ENCODE results near the gene EHF. TPM values are rescaled to one million over a fixed set of nuclear protein-coding genes. Genes with fewer than 3 reads are reported as not detected.

EHF gene
- total and polyA plus RNA-seq, 2 of the 8 experiments (the other 6 are each of a cell fraction or from before 2014, with no cell fraction given) = not detected

- POLR2A ChIA-PET (ENCODE audit: partially characterized antibody) = no interaction called here
- TF ChIP-seq SP2 (IDR thresholded peaks at IDR 0.05; ENCODE audit: low read length) (no peak), CEBPB (IDR thresholded peaks at IDR 0.05; ENCODE audit: low read depth, low read length) (no peak), USF2 (IDR thresholded peaks at IDR 0.05; ENCODE audit: low read length) (no peak), SAP30 (IDR thresholded peaks at IDR 0.05; ENCODE audit: insufficient read depth, insufficient replicate concordance, low read length) (no peak), SIN3A (conservative IDR thresholded peaks at IDR 0.05 in 1 of 2, IDR thresholded peaks at IDR 0.05 in 1 of 2; ENCODE audit: low read depth in 1 of 2, low read length in 2 of 2) (no peak), ATF3 (IDR thresholded peaks at IDR 0.05; ENCODE audit: insufficient read depth, low read depth, low read length) (no peak), BCL11A (IDR thresholded peaks at IDR 0.05; ENCODE audit: low read depth in 2 of 2, low read length in 2 of 2) (no peak), RBBP5 (IDR thresholded peaks at IDR 0.05; ENCODE audit: borderline replicate concordance, low read depth, low read length) (no peak), KDM5A (IDR thresholded peaks at IDR 0.05; ENCODE audit: low read length) (no peak), CHD1 (IDR thresholded peaks at IDR 0.05; ENCODE audit: low read depth, low read length) (no peak), ZNF274 (IDR thresholded peaks at IDR 0.05; ENCODE audit: borderline replicate concordance, extremely low read depth, low read length) (no peak)
Measured at GRCh38 chr11:34614344-34615104, 6.4 kb upstream of the EHF start.

More at GRCh38 chr11:34614344-34615104, 6.4 kb upstream of the EHF start:
- H3K79me2 ChIP-seq (ENCODE audit: control insufficient read depth in 1 of 2, insufficient read depth in 2 of 2, low read length in 2 of 2) = no peaks in the 10 kb centered on the region
- H3K4me3 ChIP-seq (ENCODE audit: extremely low read depth in 1 of 4, insufficient read depth in 2 of 4, low read depth in 3 of 4, low read length in 4 of 4) = no peak overlapping the region
- no peak overlapping the region for H4K91ac ChIP-seq (replicated peaks; ENCODE audit: insufficient read length, low read length)
- CTCF ChIA-PET (ENCODE audit: partially characterized antibody) = interaction anchor here (1.1 to 1.4 kb wide), 3 partner anchors 10 to 40 kb away, joined by 3 to 4 read pairs (median 3); no protein-coding TSS in a partner anchor
- H2AK5ac ChIP-seq (ENCODE audit: low read depth, low read length) = no peak overlapping the region
- H3K79me1 ChIP-seq (ENCODE audit: low read depth, low read length) = no peaks in the 10 kb centered on the region
- no peak for DNase-seq (ENCODE audit: low read depth in 1 of 2, low spot score in 2 of 2)
- no peak overlapping the region for H2BK120ac ChIP-seq (replicated peaks; ENCODE audit: low read depth, low read length)
- no peaks in the 10 kb centered on the region for H3K23me2 ChIP-seq (ENCODE audit: low read depth, low read length)
- no peak overlapping the region for H3K18ac ChIP-seq (ENCODE audit: extremely low read depth, low read length)
- no peak overlapping the region for H2BK12ac ChIP-seq (ENCODE audit: low read depth, low read length)
- H4K8ac ChIP-seq (ENCODE audit: extremely low read depth, insufficient read depth, low read length) = no peak overlapping the region
- H2AFZ ChIP-seq (ENCODE audit: low read length) = no peak overlapping the region
- no peak overlapping the region for H3K4ac ChIP-seq (replicated peaks; ENCODE audit: insufficient read length, low read depth, low read length)
- no peak overlapping the region for H3K4me2 ChIP-seq (ENCODE audit: insufficient read depth in 1 of 2, low read depth in 2 of 2, low read length in 2 of 2)
- no peaks in the 10 kb centered on the region; a peak in 2 of 7 replicates for H3K4me1 ChIP-seq (replicated peaks in 1 of 4; ENCODE audit: control insufficient read depth in 3 of 4, insufficient read depth in 4 of 4, low read length in 3 of 4)
- WGBS, 2 experiments (ENCODE audit: extremely low coverage in 1 of 2, insufficient coverage in 1 of 2, insufficient read length in 1 of 2, insufficient replicate concordance in 2 of 2, low coverage in 1 of 2, low lambda C conversion rate in 2 of 2, missing lambda C conversion rate in 1 of 2) = 85% methylated on average over 5 of the region's 5 CpGs; no CpG with 5 or more reads in 1 of the 2 experiments
- H3K14ac ChIP-seq (ENCODE audit: insufficient read length) = no peak overlapping the region
- no peak overlapping the region for H3K27ac ChIP-seq (ENCODE audit: low read depth, low read length)
- H3K27me3 ChIP-seq (replicated peaks in 1 of 4; ENCODE audit: control insufficient read depth in 3 of 4, extremely low read depth in 1 of 4, insufficient read depth in 3 of 4, low read length in 3 of 4) = no peaks in the 10 kb centered on the region
- H3K9me3 ChIP-seq (ENCODE audit: insufficient read depth in 2 of 2, low read depth in 1 of 2, low read length in 1 of 2) = no peaks in the 10 kb centered on the region
- H3K36me3 ChIP-seq (ENCODE audit: control insufficient read depth in 2 of 4, insufficient read depth in 4 of 4, low read length in 3 of 4) = no peaks in the 10 kb centered on the region
- H3K23ac ChIP-seq (ENCODE audit: insufficient read length) = no peak overlapping the region
- no peak overlapping the region for H2BK20ac ChIP-seq (ENCODE audit: low read length)
- no peak overlapping the region for H2BK5ac ChIP-seq (ENCODE audit: low read depth, low read length)
- H4K20me1 ChIP-seq (replicated peaks in 1 of 2; ENCODE audit: control insufficient read depth in 1 of 2, insufficient read depth in 2 of 2, low read length in 2 of 2) = no peaks in the 10 kb centered on the region
- H4K5ac ChIP-seq (ENCODE audit: insufficient read length, low read depth, low read length) = no peak overlapping the region
- no peak overlapping the region for H3K56ac ChIP-seq (replicated peaks; ENCODE audit: insufficient read length, low read depth, low read length)
- H3K9ac ChIP-seq (replicated peaks in 1 of 4; ENCODE audit: extremely low read depth in 1 of 4, low read depth in 3 of 4, low read length in 3 of 4) = no peak overlapping the region
- no peak overlapping the region for H2BK15ac ChIP-seq (ENCODE audit: low read length)
- FAIRE-seq = no peak
